ENCODE data around the gene NELL2.

The NELL2 gene

DNA sequence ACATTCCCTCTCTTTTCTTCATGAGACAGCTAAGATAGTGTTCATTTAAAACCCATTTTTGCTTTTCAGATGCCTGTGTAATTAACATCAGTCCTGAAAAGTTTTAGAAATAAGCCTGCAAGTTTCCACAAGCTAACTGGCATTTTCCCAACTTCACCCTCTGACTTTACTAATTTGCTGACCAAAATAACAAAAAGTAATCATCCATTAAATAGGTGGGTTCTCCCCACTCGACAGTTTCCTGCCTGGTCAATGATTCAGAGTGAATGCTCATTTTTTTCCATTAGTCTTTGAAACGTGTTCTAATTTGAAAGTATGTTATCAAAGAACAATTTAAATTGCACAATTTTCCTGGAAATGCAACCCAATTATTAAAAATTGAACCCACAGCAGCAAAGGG lies 23.6 kb downstream of the NELL2 start:
- POLR2A ChIA-PET, result no interaction called here
- TF ChIP-seq L3MBTL2 (conservative IDR thresholded peaks at IDR 0.05) (no peak), LEF1 (IDR thresholded peaks at IDR 0.05; ENCODE audit: borderline replicate concordance) (no peak), ARNT (IDR thresholded peaks at IDR 0.05) (no peak), NFRKB (IDR thresholded peaks at IDR 0.05) (no peak), SP1 (IDR thresholded peaks at IDR 0.05) (no peak)
- CTCF ChIA-PET, result interaction anchor here (1.4 kb wide), 1 partner anchor 96 kb away, joined by 3 read pairs; no protein-coding TSS in a partner anchor

GRCh38 chr12:44851586-44851985 lies 24.5 kb downstream of the NELL2 start:
- TF ChIP-seq SUZ12 (IDR thresholded peaks at IDR 0.05) (no peak), NFRKB (IDR thresholded peaks at IDR 0.05) (no peak), ELF4 (IDR thresholded peaks at IDR 0.05) (no peak), PKNOX1 (IDR thresholded peaks at IDR 0.05) (no peak), ARNT (IDR thresholded peaks at IDR 0.05) (no peak), FOXA1 (IDR thresholded peaks at IDR 0.05) (no peak), FOXM1 (IDR thresholded peaks at IDR 0.05; ENCODE audit: borderline replicate concordance) (no peak), L3MBTL2 (conservative IDR thresholded peaks at IDR 0.05) (no peak), CTBP1 (IDR thresholded peaks at IDR 0.05; ENCODE audit: borderline replicate concordance) (no peak), FOXK2 (IDR thresholded peaks at IDR 0.05) (no peak), ZNF384 (IDR thresholded peaks at IDR 0.05) (no peak), SP1 (IDR thresholded peaks at IDR 0.05) (no peak), TARDBP (IDR thresholded peaks at IDR 0.05) (no peak), LEF1 (IDR thresholded peaks at IDR 0.05; ENCODE audit: borderline replicate concordance) (no peak)
- ChIA-PET POLR2A (no interaction called here), CTCF (no interaction called here)
- DNase-seq (ENCODE audit: extremely low spot score), result no peak

More for the DNA sequence above, 23.6 kb downstream of the NELL2 start:
- no peak for DNase-seq (ENCODE audit: extremely low spot score)

GRCh38 chr12:44848703-44849085 lies 27.4 kb downstream of the NELL2 start:
- CTCF ChIA-PET, result no interaction called here
- POLR2A ChIA-PET, result no interaction called here
- no peak for DNase-seq (ENCODE audit: extremely low spot score)
- TF ChIP-seq NFRKB (IDR thresholded peaks at IDR 0.05) (no peak), ARNT (IDR thresholded peaks at IDR 0.05) (no peak), LEF1 (IDR thresholded peaks at IDR 0.05; ENCODE audit: borderline replicate concordance) (no peak), SP1 (IDR thresholded peaks at IDR 0.05) (no peak), FOXA1 (IDR thresholded peaks at IDR 0.05) (no peak), PKNOX1 (IDR thresholded peaks at IDR 0.05) (no peak), FOXK2 (IDR thresholded peaks at IDR 0.05) (no peak), FOXM1 (IDR thresholded peaks at IDR 0.05; ENCODE audit: borderline replicate concordance) (no peak), TARDBP (IDR thresholded peaks at IDR 0.05) (no peak), BHLHE40 (IDR thresholded peaks at IDR 0.05; ENCODE audit: borderline replicate concordance) (no peak), CTBP1 (IDR thresholded peaks at IDR 0.05; ENCODE audit: borderline replicate concordance) (no peak), ELF4 (IDR thresholded peaks at IDR 0.05) (no peak), L3MBTL2 (conservative IDR thresholded peaks at IDR 0.05) (no peak), HDGF (IDR thresholded peaks at IDR 0.05; ENCODE audit: borderline replicate concordance) (no peak), SUZ12 (IDR thresholded peaks at IDR 0.05) (no peak), ZNF384 (IDR thresholded peaks at IDR 0.05) (no peak)

DNA sequence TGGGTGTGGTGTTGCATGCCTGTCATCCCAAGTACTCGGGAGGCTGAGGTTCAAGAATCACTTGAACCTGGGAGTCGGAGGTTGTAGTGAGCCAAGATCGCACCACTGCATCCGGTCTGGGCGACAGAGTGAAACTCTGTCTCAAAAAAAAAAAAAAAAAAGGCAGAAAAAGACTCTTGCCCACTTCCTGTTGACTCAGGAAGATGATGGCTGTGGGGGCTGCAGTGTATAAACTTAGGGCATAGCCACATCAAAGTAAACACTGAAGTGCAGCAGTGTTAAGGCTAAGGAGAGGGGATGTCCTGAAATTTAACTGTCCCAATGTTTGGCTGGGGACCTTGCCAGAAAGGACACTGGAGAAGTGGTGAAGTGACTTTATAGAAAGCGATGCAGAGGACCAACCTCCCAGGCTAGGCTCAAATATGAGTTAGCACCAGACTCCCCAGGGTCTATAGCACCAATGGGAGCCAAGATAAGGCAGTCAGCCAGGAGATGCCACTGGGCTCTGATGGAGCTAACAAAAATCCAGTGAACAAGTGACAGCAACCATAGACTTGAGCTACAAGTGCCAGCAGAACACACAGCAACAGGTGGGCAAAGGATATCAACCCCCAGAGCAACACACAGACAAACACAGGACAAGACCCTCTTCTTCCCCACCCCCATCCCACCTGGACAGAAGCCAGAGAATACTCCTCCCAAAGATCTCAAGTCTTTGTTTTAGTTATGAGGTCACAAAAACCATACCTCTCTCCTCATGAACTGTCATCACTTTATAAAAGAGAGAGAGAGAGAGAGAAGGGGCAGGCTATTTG lies 28.0 kb downstream of the NELL2 start:
- CTCF ChIA-PET, result no interaction called here
- DNase-seq (ENCODE audit: extremely low spot score), result no peak
- TF ChIP-seq FOXA1 (IDR thresholded peaks at IDR 0.05) (no peak), FOXK2 (IDR thresholded peaks at IDR 0.05) (no peak), PKNOX1 (IDR thresholded peaks at IDR 0.05) (no peak), ARNT (IDR thresholded peaks at IDR 0.05) (no peak), L3MBTL2 (conservative IDR thresholded peaks at IDR 0.05) (no peak), ELF4 (IDR thresholded peaks at IDR 0.05) (no peak), CTBP1 (IDR thresholded peaks at IDR 0.05; ENCODE audit: borderline replicate concordance) (no peak), SP1 (IDR thresholded peaks at IDR 0.05) (no peak), FOXM1 (IDR thresholded peaks at IDR 0.05; ENCODE audit: borderline replicate concordance) (no peak), ZNF384 (IDR thresholded peaks at IDR 0.05) (no peak), LEF1 (IDR thresholded peaks at IDR 0.05; ENCODE audit: borderline replicate concordance) (no peak), BHLHE40 (IDR thresholded peaks at IDR 0.05; ENCODE audit: borderline replicate concordance) (no peak), NFRKB (IDR thresholded peaks at IDR 0.05) (no peak)
- POLR2A ChIA-PET, result no interaction called here

DNA sequence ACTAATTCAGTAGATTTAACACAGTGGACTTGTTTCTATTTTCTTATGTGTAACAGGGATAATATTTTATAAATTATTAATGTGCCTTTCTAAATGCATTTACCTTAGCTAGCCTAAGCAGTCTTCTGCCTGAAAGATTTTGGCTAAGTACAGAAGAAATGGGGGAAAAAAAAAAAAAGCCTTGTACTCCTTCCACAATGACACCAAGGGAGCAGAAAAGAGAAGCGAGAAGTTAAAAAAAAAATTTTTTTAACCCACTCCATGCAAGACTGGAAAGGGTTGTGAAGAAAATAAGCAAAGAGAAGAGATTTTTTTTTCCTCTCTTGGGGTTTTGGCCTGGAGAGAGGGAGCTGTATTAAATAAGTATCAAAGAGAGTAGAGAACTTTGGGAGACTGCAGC lies 28.7 kb downstream of the NELL2 start:
- ChIA-PET POLR2A (no interaction called here), CTCF (no interaction called here)

GRCh38 chr12:44846826-44847225 lies 29.3 kb downstream of the NELL2 start:
- POLR2A ChIA-PET, result no interaction called here
- no peak for DNase-seq (ENCODE audit: extremely low spot score)
- TF ChIP-seq CTBP1 (IDR thresholded peaks at IDR 0.05; ENCODE audit: borderline replicate concordance) (no peak), ELF4 (IDR thresholded peaks at IDR 0.05) (no peak), NFRKB (IDR thresholded peaks at IDR 0.05) (no peak), ZNF384 (IDR thresholded peaks at IDR 0.05) (no peak), FOXK2 (IDR thresholded peaks at IDR 0.05) (no peak), LEF1 (IDR thresholded peaks at IDR 0.05; ENCODE audit: borderline replicate concordance) (no peak), FOXA1 (IDR thresholded peaks at IDR 0.05) (no peak), BHLHE40 (IDR thresholded peaks at IDR 0.05; ENCODE audit: borderline replicate concordance) (no peak), TARDBP (IDR thresholded peaks at IDR 0.05) (no peak), FOXM1 (IDR thresholded peaks at IDR 0.05; ENCODE audit: borderline replicate concordance) (no peak), ARNT (IDR thresholded peaks at IDR 0.05) (no peak), SP1 (IDR thresholded peaks at IDR 0.05) (no peak)
- CTCF ChIA-PET, result no interaction called here

More for the DNA sequence above, 28.7 kb downstream of the NELL2 start:
- no peak for DNase-seq (ENCODE audit: extremely low spot score)
- no peak for TF ChIP-seq L3MBTL2 (conservative IDR thresholded peaks at IDR 0.05)
- TF ChIP-seq NFRKB (IDR thresholded peaks at IDR 0.05), result no peak
- TF ChIP-seq SUZ12 (IDR thresholded peaks at IDR 0.05), result no peak
- TF ChIP-seq FOXK2 (IDR thresholded peaks at IDR 0.05), result no peak
- TF ChIP-seq FOXA1 (IDR thresholded peaks at IDR 0.05), result no peak
- TF ChIP-seq BHLHE40 (IDR thresholded peaks at IDR 0.05; ENCODE audit: borderline replicate concordance), result no peak
- TF ChIP-seq HDGF (IDR thresholded peaks at IDR 0.05; ENCODE audit: borderline replicate concordance), result no peak
- no peak for TF ChIP-seq TARDBP (IDR thresholded peaks at IDR 0.05)
- TF ChIP-seq SP1 (IDR thresholded peaks at IDR 0.05), result no peak

All from HEK293T (cell line).